Caco-2 (cell line): ENCODE results near the gene NF2. TPM values are rescaled to one million over a fixed set of nuclear protein-coding genes. Genes with fewer than 3 reads are reported as not detected.

Experiments
- BruUV-seq: library from RNA; stranded (reverse); fragments of 400-500 nt; replicated peaks from 2 replicates; lab custom pipeline; 2021; lab: Mats Ljungman, UMichigan
- CTCF ChIA-PET: fragments of 300-600 bp; sonication (Branson Sonifier 250); formaldehyde crosslinking; loops from one replicate; lab custom pipeline; 2022; ENCODE audit warnings: antibody characterized with exemption; lab: Charles Lee
- POLR2A ChIA-PET: fragments of 300-600 bp; sonication (Branson Sonifier 250); formaldehyde crosslinking; loops from one replicate; lab custom pipeline; 2022; ENCODE audit warnings: antibody characterized with exemption; lab: Charles Lee
- DNase-seq, 2 experiments: peaks; one replicate each; pipeline versions ENCODE4 v3.0.0 to v3.0.0-alpha.2; 2020 to 2022
- H3K27me3 ChIP-seq: replicated peaks from 2 replicates; pipeline ENCODE4 v1.6.0; 2011; ENCODE audit warnings: low read length; ENCODE audit not compliant: control insufficient read depth, insufficient read depth
- H3K36me3 ChIP-seq: 2 replicates; pipeline ENCODE4 v1.5.1; 2011; ENCODE audit warnings: low read length; ENCODE audit not compliant: control insufficient read depth, insufficient read depth
- H3K4me1 ChIP-seq: fragments of 250-450 bp; sonication (Bioruptor Pico); 2 replicates; pipeline ENCODE4 v1.5.1; 2020; ENCODE audit warnings: mild to moderate bottlenecking
- H3K4me3 ChIP-seq: 2 replicates; pipeline ENCODE4 v1.5.1; 2011; ENCODE audit warnings: low read depth, mild to moderate bottlenecking, control low read depth, low read length
- H3K9me3 ChIP-seq: fragments of 250-450 bp; sonication (Bioruptor Pico); 2 replicates; pipeline ENCODE4 v1.5.1; 2020; ENCODE audit warnings: mild to moderate bottlenecking, moderate library complexity
- H3K27ac Mint-ChIP-seq: one replicate; pipeline ENCODE4 v1.8.0; 2022; ENCODE audit warnings: mixed read lengths; ENCODE audit not compliant: unreplicated experiment
- H3K27me3 Mint-ChIP-seq: one replicate; pipeline ENCODE4 v1.8.0; 2022; ENCODE audit warnings: mixed read lengths; ENCODE audit not compliant: insufficient read depth, unreplicated experiment
- H3K36me3 Mint-ChIP-seq: one replicate; pipeline ENCODE4 v1.8.0; 2022; ENCODE audit warnings: mild to moderate bottlenecking, mixed read lengths; ENCODE audit not compliant: insufficient read depth, unreplicated experiment
- H3K4me1 Mint-ChIP-seq: one replicate; pipeline ENCODE4 v1.8.0; 2022; ENCODE audit warnings: low read depth, mixed read lengths; ENCODE audit not compliant: unreplicated experiment
- H3K4me3 Mint-ChIP-seq: one replicate; pipeline ENCODE4 v1.8.0; 2022; ENCODE audit warnings: mild to moderate bottlenecking, moderate library complexity, mixed read lengths; ENCODE audit not compliant: unreplicated experiment
- H3K9me3 Mint-ChIP-seq: one replicate; pipeline ENCODE4 v1.8.0; 2022; ENCODE audit warnings: mixed read lengths; ENCODE audit not compliant: unreplicated experiment
- intact Hi-C: fragments of 100-400 bp; cut with micrococcal nuclease; formaldehyde crosslinking; loops from one replicate; pipeline ENCODE4 v1.10.0; 2022; ENCODE audit not compliant: unreplicated experiment
- total RNA-seq: library from RNA; stranded (reverse); gene quantifications from 2 replicates; pipeline ENCODE4 v1.2.3, GENCODE V29; 2022
- TF ChIP-seq, protein P1 (sequence below), 2 experiments: fragments of 200-600 bp in 1 of 2; IDR thresholded peaks; 1 replicate in 1 of 2; 2 replicates in 1 of 2; pipeline versions ENCODE4 v1.5.1 to v1.8.0; 2011 to 2022; ENCODE audit warnings: antibody characterized with exemption in 1 of 2, control low read depth in 1 of 2, inconsistent platforms in 1 of 2, low read depth in 1 of 2, low read length in 1 of 2, mild to moderate bottlenecking in 1 of 2, moderate library complexity in 1 of 2; ENCODE audit not compliant: insufficient read depth in 1 of 2, severe bottlenecking in 1 of 2, unreplicated experiment in 1 of 2

Gene NF2
- total RNA-seq, 1 experiment from 2014 or later: 53.2 TPM

DNA sequence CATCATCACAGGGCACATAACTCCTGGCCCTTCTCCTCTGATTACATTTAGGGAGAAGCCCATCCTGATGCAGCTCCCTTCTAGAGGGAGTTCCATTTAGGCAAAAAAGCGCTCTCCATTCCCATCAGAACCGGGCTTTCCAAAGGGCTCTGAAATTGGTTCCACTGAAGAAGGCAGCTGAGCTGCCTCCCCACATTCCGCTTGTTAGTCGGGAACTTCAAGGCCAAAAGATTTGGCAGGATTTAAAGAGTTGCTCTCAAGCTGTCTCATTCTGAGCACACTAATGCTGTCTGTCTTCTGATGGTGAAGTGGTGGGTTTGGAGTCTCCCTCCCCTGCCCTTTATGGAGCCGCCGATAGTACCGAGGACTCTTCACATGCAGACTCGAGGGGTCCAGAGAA, 89.7 kb downstream of the NF2 start:
- no peaks in the 10 kb centered on the region for H3K27me3 Mint-ChIP-seq
- POLR2A ChIA-PET: no interaction called here
- TF ChIP-seq, protein P1, sequence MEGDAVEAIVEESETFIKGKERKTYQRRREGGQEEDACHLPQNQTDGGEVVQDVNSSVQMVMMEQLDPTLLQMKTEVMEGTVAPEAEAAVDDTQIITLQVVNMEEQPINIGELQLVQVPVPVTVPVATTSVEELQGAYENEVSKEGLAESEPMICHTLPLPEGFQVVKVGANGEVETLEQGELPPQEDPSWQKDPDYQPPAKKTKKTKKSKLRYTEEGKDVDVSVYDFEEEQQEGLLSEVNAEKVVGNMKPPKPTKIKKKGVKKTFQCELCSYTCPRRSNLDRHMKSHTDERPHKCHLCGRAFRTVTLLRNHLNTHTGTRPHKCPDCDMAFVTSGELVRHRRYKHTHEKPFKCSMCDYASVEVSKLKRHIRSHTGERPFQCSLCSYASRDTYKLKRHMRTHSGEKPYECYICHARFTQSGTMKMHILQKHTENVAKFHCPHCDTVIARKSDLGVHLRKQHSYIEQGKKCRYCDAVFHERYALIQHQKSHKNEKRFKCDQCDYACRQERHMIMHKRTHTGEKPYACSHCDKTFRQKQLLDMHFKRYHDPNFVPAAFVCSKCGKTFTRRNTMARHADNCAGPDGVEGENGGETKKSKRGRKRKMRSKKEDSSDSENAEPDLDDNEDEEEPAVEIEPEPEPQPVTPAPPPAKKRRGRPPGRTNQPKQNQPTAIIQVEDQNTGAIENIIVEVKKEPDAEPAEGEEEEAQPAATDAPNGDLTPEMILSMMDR (IDR thresholded peaks at IDR 0.05; ENCODE audit: insufficient read depth in 1 of 2, low read depth in 1 of 2, low read length in 1 of 2, severe bottlenecking in 1 of 2, unreplicated experiment in 1 of 2): no peak
- no peak overlapping the region for H3K27ac Mint-ChIP-seq
- no TSS peak for BruUV-seq
- H3K4me1 Mint-ChIP-seq: no peaks in the 10 kb centered on the region
- no peak for DNase-seq
- H3K4me3 ChIP-seq: no peak overlapping the region
- H3K9me3 ChIP-seq: no peaks in the 10 kb centered on the region
- no peaks in the 10 kb centered on the region for H3K4me1 ChIP-seq
- H3K27me3 ChIP-seq: no peaks in the 10 kb centered on the region
- intact Hi-C loops: no loop called here
- no peaks in the 10 kb centered on the region for H3K36me3 ChIP-seq
- H3K9me3 Mint-ChIP-seq: no peaks in the 10 kb centered on the region
- no peak overlapping the region for H3K4me3 Mint-ChIP-seq
- CTCF ChIA-PET: interaction anchor here (0.6 kb wide), 1 partner anchor 7 kb away, joined by 4 read pairs; no protein-coding TSS in a partner anchor
- peaks cover 6% of the 10 kb centered on the region for H3K36me3 Mint-ChIP-seq

DNA sequence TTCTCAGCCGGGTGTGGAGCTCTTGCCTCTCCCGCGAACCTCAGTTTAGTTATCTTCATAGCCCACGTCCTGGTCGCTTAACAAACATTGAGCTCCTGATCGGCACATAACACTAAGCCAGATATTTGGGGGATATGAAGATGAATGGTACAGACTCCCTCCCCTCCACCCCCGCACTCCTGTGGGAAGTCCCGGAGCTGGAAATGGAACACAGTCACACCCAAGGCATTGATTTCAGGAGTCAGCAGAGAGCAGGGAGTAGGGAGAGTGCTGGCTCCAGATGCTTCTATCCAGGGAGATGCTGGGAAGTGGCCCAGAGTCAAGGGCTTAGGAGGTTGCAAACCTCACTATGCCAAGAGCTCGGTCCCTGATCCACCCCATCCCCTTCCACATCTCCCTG, 90.2 kb downstream of the NF2 start:
- Mint-ChIP-seq H3K27ac (no peak overlapping the region), H3K36me3 (peaks cover 6% of the 10 kb centered on the region), H3K27me3 (no peaks in the 10 kb centered on the region), H3K4me3 (no peak overlapping the region), H3K9me3 (no peaks in the 10 kb centered on the region), H3K4me1 (no peaks in the 10 kb centered on the region)
- DNase-seq: no peak
- Histone ChIP-seq H3K9me3 (no peaks in the 10 kb centered on the region), H3K4me1 (no peaks in the 10 kb centered on the region), H3K36me3 (no peaks in the 10 kb centered on the region), H3K27me3 (no peaks in the 10 kb centered on the region), H3K4me3 (no peak overlapping the region)
- intact Hi-C loops: no loop called here
- POLR2A ChIA-PET: no interaction called here
- no TSS peak for BruUV-seq
- TF ChIP-seq, protein P1 (IDR thresholded peaks at IDR 0.05; ENCODE audit: insufficient read depth in 1 of 2, low read depth in 1 of 2, low read length in 1 of 2, severe bottlenecking in 1 of 2, unreplicated experiment in 1 of 2): no peak
- CTCF ChIA-PET: interaction anchor here (0.6 kb wide), 1 partner anchor 8 kb away, joined by 4 read pairs; no protein-coding TSS in a partner anchor

DNA sequence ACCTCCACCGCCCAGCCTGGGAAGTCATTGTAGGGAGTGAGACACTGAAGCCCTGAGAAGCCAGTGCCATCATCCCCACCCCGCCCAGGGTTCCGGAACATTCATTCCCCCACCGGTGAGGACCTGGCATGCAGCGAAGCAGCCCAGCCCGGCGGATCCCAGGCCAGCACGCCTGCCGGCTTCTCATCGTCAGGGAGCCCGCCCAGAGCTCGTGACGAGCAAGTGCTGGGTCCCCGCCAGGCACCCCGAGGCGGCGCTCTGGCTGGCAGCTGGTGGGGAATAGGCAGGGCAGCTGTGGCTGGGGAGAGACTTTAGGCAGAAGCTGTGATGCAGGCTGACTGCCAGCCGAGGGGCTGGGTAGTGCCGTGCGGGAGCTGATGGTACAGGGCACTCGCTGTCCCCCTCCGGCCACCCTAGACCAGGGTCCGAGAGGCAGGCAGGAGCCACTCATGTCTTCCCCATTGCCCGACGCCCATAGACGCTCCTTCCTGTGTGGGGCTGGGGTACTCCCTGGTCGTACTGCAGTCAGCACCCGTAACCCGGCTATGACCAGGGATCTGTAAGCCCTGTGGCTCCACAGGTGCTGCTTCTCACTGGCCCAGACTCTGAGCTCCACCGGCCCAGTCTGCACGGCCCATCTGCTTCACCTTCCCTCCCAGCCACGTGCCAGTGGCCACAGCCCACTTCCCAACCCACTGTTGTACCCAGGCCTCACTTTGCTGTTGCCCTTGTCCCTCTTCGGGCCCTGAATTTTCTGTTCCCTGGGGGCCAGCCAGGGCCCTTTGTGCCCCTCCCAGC, 91.9 kb downstream of the NF2 start:
- Mint-ChIP-seq H3K27me3 (no peaks in the 10 kb centered on the region), H3K9me3 (no peaks in the 10 kb centered on the region), H3K27ac (no peak overlapping the region), H3K4me1 (no peaks in the 10 kb centered on the region), H3K36me3 (peaks cover 6% of the 10 kb centered on the region), H3K4me3 (no peak overlapping the region)
- TF ChIP-seq, protein P1 (IDR thresholded peaks at IDR 0.05; ENCODE audit: insufficient read depth in 1 of 2, low read depth in 1 of 2, low read length in 1 of 2, severe bottlenecking in 1 of 2, unreplicated experiment in 1 of 2): no peak
- no TSS peak for BruUV-seq
- no peaks in the 10 kb centered on the region for H3K4me1 ChIP-seq
- POLR2A ChIA-PET: no interaction called here
- intact Hi-C loops: no loop called here
- DNase-seq: no peak
- H3K4me3 ChIP-seq: no peak overlapping the region
- CTCF ChIA-PET: no interaction called here
- no peaks in the 10 kb centered on the region for H3K9me3 ChIP-seq
- H3K36me3 ChIP-seq: no peaks in the 10 kb centered on the region
- no peaks in the 10 kb centered on the region for H3K27me3 ChIP-seq
